ENCODE data around the gene C12orf42.

- TF ChIP-seq, protein P1, sequence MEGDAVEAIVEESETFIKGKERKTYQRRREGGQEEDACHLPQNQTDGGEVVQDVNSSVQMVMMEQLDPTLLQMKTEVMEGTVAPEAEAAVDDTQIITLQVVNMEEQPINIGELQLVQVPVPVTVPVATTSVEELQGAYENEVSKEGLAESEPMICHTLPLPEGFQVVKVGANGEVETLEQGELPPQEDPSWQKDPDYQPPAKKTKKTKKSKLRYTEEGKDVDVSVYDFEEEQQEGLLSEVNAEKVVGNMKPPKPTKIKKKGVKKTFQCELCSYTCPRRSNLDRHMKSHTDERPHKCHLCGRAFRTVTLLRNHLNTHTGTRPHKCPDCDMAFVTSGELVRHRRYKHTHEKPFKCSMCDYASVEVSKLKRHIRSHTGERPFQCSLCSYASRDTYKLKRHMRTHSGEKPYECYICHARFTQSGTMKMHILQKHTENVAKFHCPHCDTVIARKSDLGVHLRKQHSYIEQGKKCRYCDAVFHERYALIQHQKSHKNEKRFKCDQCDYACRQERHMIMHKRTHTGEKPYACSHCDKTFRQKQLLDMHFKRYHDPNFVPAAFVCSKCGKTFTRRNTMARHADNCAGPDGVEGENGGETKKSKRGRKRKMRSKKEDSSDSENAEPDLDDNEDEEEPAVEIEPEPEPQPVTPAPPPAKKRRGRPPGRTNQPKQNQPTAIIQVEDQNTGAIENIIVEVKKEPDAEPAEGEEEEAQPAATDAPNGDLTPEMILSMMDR (conservative IDR thresholded peaks at IDR 0.05; ENCODE audit: low read length), result no peak
- TF ChIP-seq EZH2phosphoT487 (IDR thresholded peaks at IDR 0.05; ENCODE audit: borderline replicate concordance), result no peak
These were observed 113.6 kb downstream of the C12orf42 start for GRCh38 chr12:103382119-103382518.

All from Loucy (cell line).